ENCODE data around the gene SLC7A11. TPM values are rescaled to one million over a fixed set of nuclear protein-coding genes. Genes with fewer than 3 reads are reported as not detected.

Gene SLC7A11
- total RNA-seq, 1 experiment from 2014 or later, result 14.0 TPM

DNA sequence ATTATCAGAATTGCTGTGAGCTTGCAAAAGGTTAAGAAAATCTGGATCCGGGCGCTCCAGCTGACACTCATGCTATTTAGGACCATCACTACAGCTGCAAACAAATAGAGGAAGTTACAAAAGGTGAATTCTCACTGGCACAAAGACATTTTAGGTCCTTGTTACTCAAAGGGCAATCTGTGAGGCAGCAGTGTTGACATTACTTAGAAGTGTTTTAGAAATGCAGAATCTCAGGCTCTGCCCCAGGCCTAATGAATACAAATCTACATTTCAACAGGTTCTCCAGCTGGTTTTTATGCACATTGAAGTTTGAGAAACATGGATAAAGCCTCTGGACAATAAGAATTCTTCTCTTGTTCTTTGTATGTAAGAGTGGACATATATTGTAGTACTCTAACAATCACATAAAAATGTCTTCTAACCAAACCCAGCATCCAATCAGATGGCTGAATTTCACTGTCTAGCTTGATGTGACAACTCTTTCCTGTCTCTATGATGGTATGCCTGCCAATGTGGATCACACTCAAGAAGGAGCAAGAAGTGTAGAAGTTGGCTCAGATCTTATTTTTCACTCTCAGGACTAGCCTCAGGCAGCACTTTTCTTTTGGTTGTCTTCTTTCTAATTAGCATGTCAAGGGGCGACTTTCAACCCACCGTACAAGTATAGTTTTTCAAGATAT, 18.8 kb downstream of the SLC7A11 start:
- no peak for ATAC-seq
- no peaks in the 10 kb centered on the region for H3F3A ChIP-seq (ENCODE audit: low read length, unreplicated experiment)
- H3K79me2 ChIP-seq (ENCODE audit: low read length), result 0 out of 2 replicates have a peak, but pooled peaks cover 3% of the 10 kb centered on the region
- intact Hi-C loops (cut with micrococcal nuclease), result no loop called here
- H3K27ac ChIP-seq (ENCODE audit: low read length), result no peak overlapping the region
- H3K9me3 ChIP-seq (ENCODE audit: low read length), result no peaks in the 10 kb centered on the region
- H3K4me2 ChIP-seq (ENCODE audit: low read length), result no peak overlapping the region
- no peaks in the 10 kb centered on the region for H3K27me3 ChIP-seq (ENCODE audit: low read length)
- no peak overlapping the region for H3K9ac ChIP-seq (ENCODE audit: low read length)
- no peaks in the 10 kb centered on the region for H3K9me2 ChIP-seq (replicated peaks; ENCODE audit: low read length)
- H2AFZ ChIP-seq (ENCODE audit: low read length), result no peak overlapping the region
- DNase-seq, result no peak
- H4K20me1 ChIP-seq (ENCODE audit: low read length), result no peaks in the 10 kb centered on the region
- ChIA-PET POLR2A (ENCODE audit: unreplicated experiment) (interaction anchor here (0.6 kb wide), 1 partner anchor 125 kb away, joined by 4 read pairs; no protein-coding TSS in a partner anchor), CTCF (no interaction called here)
- no peak overlapping the region for H3K4me3 ChIP-seq (ENCODE audit: low read length)
- no TSS peak for BruUV-seq (replicated peaks)
- TF ChIP-seq EZH2phosphoT487 (IDR thresholded peaks at IDR 0.05; ENCODE audit: borderline replicate concordance, low read length) (no peak), EZH2 (IDR thresholded peaks at IDR 0.05; ENCODE audit: low read length, unreplicated experiment) (no peak), CTCF (conservative IDR thresholded peaks at IDR 0.05; ENCODE audit: low read depth, low read length) (no peak)
- H3K4me1 ChIP-seq (ENCODE audit: insufficient read depth, low read length), result 0 out of 2 replicates have a peak, but pooled peaks cover 4% of the 10 kb centered on the region
- peaks cover 15% of the 10 kb centered on the region for H3K36me3 ChIP-seq (ENCODE audit: low read depth, low read length)

GRCh38 chr4:138222046-138222445, 20.1 kb downstream of the SLC7A11 start:
- Histone ChIP-seq H3F3A (ENCODE audit: low read length, unreplicated experiment) (no peaks in the 10 kb centered on the region), H3K4me3 (ENCODE audit: low read length) (no peak overlapping the region), H3K4me1 (ENCODE audit: insufficient read depth, low read length) (0 out of 2 replicates have a peak, but pooled peaks cover 4% of the 10 kb centered on the region), H3K79me2 (ENCODE audit: low read length) (0 out of 2 replicates have a peak, but pooled peaks cover 3% of the 10 kb centered on the region), H3K4me2 (ENCODE audit: low read length) (no peak overlapping the region), H2AFZ (ENCODE audit: low read length) (no peak overlapping the region), H4K20me1 (ENCODE audit: low read length) (no peaks in the 10 kb centered on the region), H3K27ac (ENCODE audit: low read length) (no peak overlapping the region), H3K9me3 (ENCODE audit: low read length) (no peaks in the 10 kb centered on the region), H3K9me2 (replicated peaks; ENCODE audit: low read length) (no peaks in the 10 kb centered on the region), H3K36me3 (ENCODE audit: low read depth, low read length) (peaks cover 17% of the 10 kb centered on the region), H3K27me3 (ENCODE audit: low read length) (no peaks in the 10 kb centered on the region), H3K9ac (ENCODE audit: low read length) (no peak overlapping the region)
- DNase-seq (peak; percentile 18), ATAC-seq (peak; percentile 38)
- intact Hi-C loops (cut with micrococcal nuclease), result no loop called here
- POLR2A ChIA-PET (ENCODE audit: unreplicated experiment), result interaction anchor here (0.6 kb wide), 1 partner anchor 457 kb away, joined by 4 read pairs; no protein-coding TSS in a partner anchor
- CTCF ChIA-PET, result no interaction called here
- no TSS peak for BruUV-seq (replicated peaks)
- no peak for TF ChIP-seq CTCF (conservative IDR thresholded peaks at IDR 0.05; ENCODE audit: low read depth, low read length)
- no peak for TF ChIP-seq EZH2 (IDR thresholded peaks at IDR 0.05; ENCODE audit: low read length, unreplicated experiment)
- no peak for TF ChIP-seq EZH2phosphoT487 (IDR thresholded peaks at IDR 0.05; ENCODE audit: borderline replicate concordance, low read length)

GRCh38 chr4:138218976-138219375, 23.2 kb downstream of the SLC7A11 start:
- intact Hi-C loops (cut with micrococcal nuclease), result no loop called here
- H3K27me3 ChIP-seq (ENCODE audit: low read length), result no peaks in the 10 kb centered on the region
- ChIA-PET CTCF (no interaction called here), POLR2A (ENCODE audit: unreplicated experiment) (no interaction called here)
- no peak overlapping the region for H3K27ac ChIP-seq (ENCODE audit: low read length)
- no peaks in the 10 kb centered on the region for H3K9me2 ChIP-seq (replicated peaks; ENCODE audit: low read length)
- H3K9ac ChIP-seq (ENCODE audit: low read length), result no peak overlapping the region
- no peak overlapping the region for H3K4me3 ChIP-seq (ENCODE audit: low read length)
- 0 out of 2 replicates have a peak, but pooled peaks cover 4% of the 10 kb centered on the region for H3K4me1 ChIP-seq (ENCODE audit: insufficient read depth, low read length)
- TF ChIP-seq EZH2phosphoT487 (IDR thresholded peaks at IDR 0.05; ENCODE audit: borderline replicate concordance, low read length) (no peak), CTCF (conservative IDR thresholded peaks at IDR 0.05; ENCODE audit: low read depth, low read length) (no peak), EZH2 (IDR thresholded peaks at IDR 0.05; ENCODE audit: low read length, unreplicated experiment) (no peak)
- H3K9me3 ChIP-seq (ENCODE audit: low read length), result no peaks in the 10 kb centered on the region
- H4K20me1 ChIP-seq (ENCODE audit: low read length), result no peaks in the 10 kb centered on the region
- no peak overlapping the region for H3K4me2 ChIP-seq (ENCODE audit: low read length)
- 0 out of 2 replicates have a peak, but pooled peaks cover 3% of the 10 kb centered on the region for H3K79me2 ChIP-seq (ENCODE audit: low read length)
- peaks cover 17% of the 10 kb centered on the region for H3K36me3 ChIP-seq (ENCODE audit: low read depth, low read length)
- H3F3A ChIP-seq (ENCODE audit: low read length, unreplicated experiment), result no peaks in the 10 kb centered on the region
- DNase-seq, result no peak
- BruUV-seq (replicated peaks), result no TSS peak
- no peak for ATAC-seq
- no peak overlapping the region for H2AFZ ChIP-seq (ENCODE audit: low read length)

Measured in PC-3 (cell line).